Measurements from ENCODE around the gene GRK5. TPM values are rescaled to one million over a fixed set of nuclear protein-coding genes. Genes with fewer than 3 reads are reported as not detected.

The GRK5 gene
- total and polyA plus RNA-seq, 9 of the 15 experiments (the other 6 are each of a cell fraction or from before 2014, with no cell fraction given): 0.46 to 0.83 (median 0.67) TPM; not detected in 2

- Histone ChIP-seq H3K4me2 (ENCODE audit: insufficient read depth, low read length) (no peak overlapping the region), H3K36me3 (ENCODE audit: control insufficient read depth, insufficient read depth, low read length) (no peaks in the 10 kb centered on the region), H4K20me1 (replicated peaks; ENCODE audit: control insufficient read depth, insufficient read depth, low read length) (no peaks in the 10 kb centered on the region), H2AFZ (ENCODE audit: low read depth, low read length) (0 out of 2 replicates have a peak overlapping the region, but pooled peaks have one; percentile 51), H3K79me2 (ENCODE audit: control insufficient read depth, insufficient read depth, low read length) (no peaks in the 10 kb centered on the region), H3K4me3 (no peak overlapping the region), H3K9ac (ENCODE audit: insufficient read depth in 1 of 2, low read depth in 2 of 2, low read length in 2 of 2) (no peak overlapping the region), H3K9me3 (replicated peaks; ENCODE audit: control insufficient read depth, insufficient read depth, low read depth, low read length) (no peaks in the 10 kb centered on the region), H3K27me3 (ENCODE audit: control insufficient read depth in 2 of 2, insufficient read depth in 2 of 2, low read length in 2 of 2) (no peaks in the 10 kb centered on the region), H3K27ac (ENCODE audit: extremely low read depth, low read depth, low read length) (no peak overlapping the region), H3K9me1 (ENCODE audit: control insufficient read depth, insufficient read depth, low read length) (no peaks in the 10 kb centered on the region), H3K4me1 (replicated peaks in 1 of 2; ENCODE audit: control insufficient read depth in 2 of 2, insufficient read depth in 2 of 2, low read length in 2 of 2) (no peaks in the 10 kb centered on the region; a peak in 2 of 5 replicates)
- no TSS peak for BruUV-seq (replicated peaks)
- ATAC-seq: peak; percentile 85
- intact Hi-C loops (cut with micrococcal nuclease): loop anchor here (2.0 kb wide), 1 partner anchor 93 kb away; the partner anchor contains the start of gene GRK5
- peak in 1 of 4 experiments; percentile 33 for DNase-seq (ENCODE audit: extremely low read depth in 1 of 4, low spot score in 3 of 4)
- in situ Hi-C loops (cut with MboI): no loop called here
- WGBS (ENCODE audit: insufficient coverage, low coverage, missing lambda C conversion rate): 55% methylated on average over 3 of the region's 3 CpGs
- ChIA-PET POLR2A (no interaction called here), CTCF (ENCODE audit: low intra/inter-chr PET ratio) (interaction anchor here (0.7 kb wide), 1 partner anchor 94 kb away, joined by 3 read pairs; no protein-coding TSS in a partner anchor)
- peak; percentile 11 for FAIRE-seq
- TF ChIP-seq MYC (IDR thresholded peaks at IDR 0.05; ENCODE audit: low read depth, low read length): 0 out of 2 replicates have a peak, but pooled peaks have one; percentile 15
- TF ChIP-seq MYC (CRISPR knock-in tag; IDR thresholded peaks at IDR 0.05; ENCODE audit: borderline replicate concordance, low read depth): no peak
- peak; percentile 99 for TF ChIP-seq ESRRA (IDR thresholded peaks at IDR 0.05; ENCODE audit: borderline replicate concordance, low read depth)
- no peak for TF ChIP-seq E2F3 (CRISPR knock-in tag; IDR thresholded peaks at IDR 0.05)
- TF ChIP-seq REST (IDR thresholded peaks at IDR 0.05; ENCODE audit: borderline replicate concordance): peak; percentile 55
- TF ChIP-seq REST (CRISPR knock-in tag; IDR thresholded peaks at IDR 0.05; ENCODE audit: low read depth): no peak
- peak; percentile 60; the same call in 1 of the 2 replicates for TF ChIP-seq SPI1 (IDR thresholded peaks at IDR 0.05; ENCODE audit: borderline replicate concordance, low read depth, low read length)
- TF ChIP-seq RAD21 (CRISPR knock-in tag; conservative IDR thresholded peaks at IDR 0.05 in 1 of 2, IDR thresholded peaks at IDR 0.05 in 1 of 2): peak; percentile 49 to 72
- TF ChIP-seq, protein P1, sequence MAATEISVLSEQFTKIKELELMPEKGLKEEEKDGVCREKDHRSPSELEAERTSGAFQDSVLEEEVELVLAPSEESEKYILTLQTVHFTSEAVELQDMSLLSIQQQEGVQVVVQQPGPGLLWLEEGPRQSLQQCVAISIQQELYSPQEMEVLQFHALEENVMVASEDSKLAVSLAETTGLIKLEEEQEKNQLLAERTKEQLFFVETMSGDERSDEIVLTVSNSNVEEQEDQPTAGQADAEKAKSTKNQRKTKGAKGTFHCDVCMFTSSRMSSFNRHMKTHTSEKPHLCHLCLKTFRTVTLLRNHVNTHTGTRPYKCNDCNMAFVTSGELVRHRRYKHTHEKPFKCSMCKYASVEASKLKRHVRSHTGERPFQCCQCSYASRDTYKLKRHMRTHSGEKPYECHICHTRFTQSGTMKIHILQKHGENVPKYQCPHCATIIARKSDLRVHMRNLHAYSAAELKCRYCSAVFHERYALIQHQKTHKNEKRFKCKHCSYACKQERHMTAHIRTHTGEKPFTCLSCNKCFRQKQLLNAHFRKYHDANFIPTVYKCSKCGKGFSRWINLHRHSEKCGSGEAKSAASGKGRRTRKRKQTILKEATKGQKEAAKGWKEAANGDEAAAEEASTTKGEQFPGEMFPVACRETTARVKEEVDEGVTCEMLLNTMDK (IDR thresholded peaks at IDR 0.05; ENCODE audit: borderline replicate concordance, insufficient read depth, low read depth, low read length, poor library complexity, severe bottlenecking): peak; percentile 64
Observed at GRCh38 chr10:119299531-119299930, 92.2 kb downstream of the GRK5 start.

Data from K562 (cell line).